B cell (primary cell): Measurements from ENCODE around the gene RCE1. TPM values are rescaled to one million over a fixed set of nuclear protein-coding genes. Genes with fewer than 3 reads are reported as not detected.

Experiments
- ATAC-seq: fragments of 200-7000 bp; cut with Tn5 transposase; one replicate; pipeline ENCODE4 v1.10.0; 2021; ENCODE audit warnings: low read depth, mild to moderate bottlenecking, moderate number of reproducible peaks, moderate library complexity
- CTCF ChIA-PET: fragments of 350-600 bp; sonication (Branson Sonifier 250); formaldehyde crosslinking; loops from one replicate; lab custom pipeline; 2021; ENCODE audit warnings: antibody characterized with exemption, inconsistent platforms; lab: Charles Lee
- POLR2A ChIA-PET: fragments of 350-600 bp; sonication (Branson Sonifier 250); formaldehyde crosslinking; loops from one replicate; lab custom pipeline; 2021; ENCODE audit warnings: antibody characterized with exemption; lab: Charles Lee
- DNase-seq: peaks from one replicate; pipeline ENCODE4 v3.0.0; 2013
- H2AFZ ChIP-seq: 2 replicates; pipeline ENCODE4 v1.6.1; 2012; ENCODE audit warnings: mild to moderate bottlenecking, low read depth, low read length; ENCODE audit not compliant: insufficient read depth, poor library complexity, severe bottlenecking
- H3K27ac ChIP-seq, 2 donors: 1 replicate in 1 of 2; 2 replicates in 1 of 2; pipeline ENCODE4 v1.5.1; 2012 to 2013; ENCODE audit warnings: low read length in 2 of 2, mild to moderate bottlenecking in 2 of 2, moderate library complexity in 1 of 2
- H3K27me3 ChIP-seq, 4 experiments: fragments of 200-600 bp in 1 of 4; sonication (generic) in 1 of 4; replicated peaks in 1 of 4; 1 replicate in 2 of 4; 2 replicates in 2 of 4; pipeline versions ENCODE4 v1.6.1 to v1.7.0; 2013 to 2016; ENCODE audit warnings: low read length in 3 of 4, mild to moderate bottlenecking in 2 of 4, mixed read lengths in 1 of 4, moderate library complexity in 1 of 4; ENCODE audit not compliant: insufficient read depth in 4 of 4, control insufficient read depth in 3 of 4; ENCODE audit errors: control extremely low read depth in 1 of 4
- H3K36me3 ChIP-seq, 2 experiments: replicated peaks in 1 of 2; 1 replicate in 1 of 2; 2 replicates in 1 of 2; pipeline versions ENCODE4 v1.6.1 to v1.7.1; 2013; ENCODE audit warnings: low read length in 1 of 2; ENCODE audit not compliant: insufficient read depth in 2 of 2, control insufficient read depth in 1 of 2; ENCODE audit errors: control extremely low read depth in 1 of 2, extremely low read depth in 1 of 2
- H3K4me1 ChIP-seq, 2 donors: fragments of 200-600 bp in 1 of 2; sonication (generic) in 1 of 2; 1 replicate in 1 of 2; 2 replicates in 1 of 2; pipeline versions ENCODE4 v1.5.1 to v1.6.1; 2013 to 2017; ENCODE audit warnings: low read length in 2 of 2; ENCODE audit not compliant: control insufficient read depth in 2 of 2, insufficient read depth in 2 of 2
- H3K4me2 ChIP-seq: replicated peaks from 2 replicates; pipeline ENCODE3; 2012; ENCODE audit warnings: mild to moderate bottlenecking, low read depth, low read length; ENCODE audit not compliant: poor library complexity, severe bottlenecking
- H3K4me3 ChIP-seq, 5 experiments: fragments of 200-600 bp in 1 of 5; sonication (generic) in 1 of 5; 1 replicate in 3 of 5; 2 replicates in 2 of 5; pipeline versions ENCODE4 v1.5.1 to v1.7.0; 2011 to 2016; ENCODE audit warnings: low read length in 4 of 5, mild to moderate bottlenecking in 4 of 5, low read depth in 2 of 5, control low read depth in 1 of 5, moderate library complexity in 1 of 5; ENCODE audit not compliant: insufficient read depth in 1 of 5; ENCODE audit errors: control extremely low read depth in 1 of 5, extremely low read depth in 1 of 5
- H3K79me2 ChIP-seq: fragments of 200-600 bp; sonication (generic); one replicate; pipeline ENCODE4 v1.6.0; 2016; ENCODE audit warnings: low read length; ENCODE audit not compliant: control insufficient read depth, insufficient read depth
- H3K9ac ChIP-seq: fragments of 200-600 bp; sonication (generic); 2 replicates; pipeline ENCODE4 v1.6.1; 2017; ENCODE audit warnings: mild to moderate bottlenecking, low read length, moderate library complexity
- H3K9me3 ChIP-seq, 3 donors: one replicate each; pipeline versions ENCODE4 v1.6.1 to v1.7.1; 2013; ENCODE audit warnings: low read length in 2 of 3; ENCODE audit not compliant: control insufficient read depth in 2 of 3, insufficient read depth in 1 of 3; ENCODE audit errors: control extremely low read depth in 1 of 3
- H4K20me1 ChIP-seq: 2 replicates; pipeline ENCODE4 v1.6.0; 2012; ENCODE audit warnings: mild to moderate bottlenecking, low read length; ENCODE audit not compliant: insufficient read depth, control insufficient read depth, poor library complexity, severe bottlenecking
- H3K27ac Mint-ChIP-seq: one replicate; pipeline ENCODE4 v1.8.0; 2021; ENCODE audit warnings: mixed read lengths
- H3K27me3 Mint-ChIP-seq: one replicate; pipeline ENCODE4 v1.8.0; 2021; ENCODE audit warnings: mixed read lengths
- H3K4me1 Mint-ChIP-seq: one replicate; pipeline ENCODE4 v1.8.0; 2021; ENCODE audit warnings: mixed read lengths
- H3K4me3 Mint-ChIP-seq: one replicate; pipeline ENCODE4 v1.8.0; 2021; ENCODE audit warnings: mixed read lengths
- H3K9me3 Mint-ChIP-seq: one replicate; pipeline ENCODE4 v1.8.0; 2022; ENCODE audit warnings: mixed read lengths; ENCODE audit not compliant: insufficient read depth
- EZH2 ChIP-seq: IDR thresholded peaks from 2 replicates; pipeline ENCODE4 v1.6.1; 2012; ENCODE audit warnings: borderline replicate concordance, low read depth, mild to moderate bottlenecking, moderate library complexity, low read length; ENCODE audit not compliant: insufficient read depth, poor library complexity, severe bottlenecking
- WGBS: methylation state at CpG from one replicate; pipeline ENCODE4 v1.1.5; 2013; ENCODE audit warnings: missing lambda C conversion rate; ENCODE audit not compliant: insufficient coverage; 5-methylcytosine and 5-hydroxymethylcytosine counted together
- intact Hi-C: fragments of 100-400 bp; cut with micrococcal nuclease; formaldehyde crosslinking; loops from one replicate; pipeline ENCODE4 v1.10.0; 2022
- polyA plus RNA-seq: library from polyadenylated mRNA; depleted of rRNA; stranded (reverse); fragments of >200 nt; gene quantifications from 2 replicates; pipeline ENCODE4 v1.2.3, GENCODE V29; 2012
- total RNA-seq, 2 donors: library from RNA; stranded (reverse); fragments of 120-200 nt in 1 of 2; gene quantifications; 1 replicate in 1 of 2; 2 replicates in 1 of 2; pipeline versions ENCODE4 v1.2.3 to v1.2.4, GENCODE V29; 2013 to 2022
- TF ChIP-seq, protein P1 (sequence below): fragments of 200-600 bp; IDR thresholded peaks from one replicate; pipeline ENCODE4 v1.8.0; 2022; ENCODE audit warnings: antibody characterized with exemption, mild to moderate bottlenecking

RCE1 gene
- total and polyA plus RNA-seq, 2 donors (not counting 1 experiment from before 2014, with no cell fraction given): 31.6 to 59.7 TPM

- no peak for ATAC-seq
- POLR2A ChIA-PET: no interaction called here
These were observed 4.4 kb downstream of the RCE1 start for GRCh38 chr11:66847461-66848232.

More at GRCh38 chr11:66847461-66848232, 4.4 kb downstream of the RCE1 start:
- no peaks in the 10 kb centered on the region for H3K9me3 ChIP-seq
- H3K36me3 ChIP-seq: peaks cover 3 to 32% of the 10 kb centered on the region in 2 experiments
- Mint-ChIP-seq H3K9me3 (no peaks in the 10 kb centered on the region), H3K4me1 (peaks cover 22% of the 10 kb centered on the region), H3K27ac (no peak overlapping the region), H3K27me3 (no peaks in the 10 kb centered on the region), H3K4me3 (no peak overlapping the region)
- no peaks in the 10 kb centered on the region for H3K27me3 ChIP-seq
- no peak overlapping the region for H3K27ac ChIP-seq
- WGBS: 96% methylated on average over 6 of the region's 14 CpGs
- no peak overlapping the region for H3K4me3 ChIP-seq
- H3K4me1 ChIP-seq: peaks cover 8 to 20% of the 10 kb centered on the region in 2 donors
- H3K79me2 ChIP-seq: peaks cover 28% of the 10 kb centered on the region
- H3K9ac ChIP-seq: no peak overlapping the region
- intact Hi-C loops: no loop called here
- no peak overlapping the region for H3K4me2 ChIP-seq
- no peak for DNase-seq
- TF ChIP-seq, protein P1, sequence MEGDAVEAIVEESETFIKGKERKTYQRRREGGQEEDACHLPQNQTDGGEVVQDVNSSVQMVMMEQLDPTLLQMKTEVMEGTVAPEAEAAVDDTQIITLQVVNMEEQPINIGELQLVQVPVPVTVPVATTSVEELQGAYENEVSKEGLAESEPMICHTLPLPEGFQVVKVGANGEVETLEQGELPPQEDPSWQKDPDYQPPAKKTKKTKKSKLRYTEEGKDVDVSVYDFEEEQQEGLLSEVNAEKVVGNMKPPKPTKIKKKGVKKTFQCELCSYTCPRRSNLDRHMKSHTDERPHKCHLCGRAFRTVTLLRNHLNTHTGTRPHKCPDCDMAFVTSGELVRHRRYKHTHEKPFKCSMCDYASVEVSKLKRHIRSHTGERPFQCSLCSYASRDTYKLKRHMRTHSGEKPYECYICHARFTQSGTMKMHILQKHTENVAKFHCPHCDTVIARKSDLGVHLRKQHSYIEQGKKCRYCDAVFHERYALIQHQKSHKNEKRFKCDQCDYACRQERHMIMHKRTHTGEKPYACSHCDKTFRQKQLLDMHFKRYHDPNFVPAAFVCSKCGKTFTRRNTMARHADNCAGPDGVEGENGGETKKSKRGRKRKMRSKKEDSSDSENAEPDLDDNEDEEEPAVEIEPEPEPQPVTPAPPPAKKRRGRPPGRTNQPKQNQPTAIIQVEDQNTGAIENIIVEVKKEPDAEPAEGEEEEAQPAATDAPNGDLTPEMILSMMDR: no peak
- no peak for TF ChIP-seq EZH2
- no peak overlapping the region for H2AFZ ChIP-seq
- peaks cover 18% of the 10 kb centered on the region for H4K20me1 ChIP-seq
- CTCF ChIA-PET: no interaction called here
